GM12878 (cell line): ENCODE data around the gene C3orf33. TPM values are rescaled to one million over a fixed set of nuclear protein-coding genes. Genes with fewer than 3 reads are reported as not detected.
A peak's percentile ranks its signal among the peaks of the same experiment; 100 is the strongest.
"Not testable (repeated sequence)": the region's sequence is repeated elsewhere in the genome, so short reads cannot be mapped to it uniquely, and the experiment has no call there.

Experiments
- ATAC-seq: fragments of 200-7000 bp; cut with Tn5 transposase; 3 replicates; pipeline ENCODE4 v1.9.1; 2020; ENCODE audit warnings: mild to moderate bottlenecking, moderate library complexity
- BruUV-seq: library from RNA; stranded (reverse); fragments of 400-500 nt; replicated peaks from 2 replicates; lab custom pipeline; 2021; lab: Mats Ljungman, UMichigan
- CTCF ChIA-PET: fragments of 300-600 bp; sonication (Branson Sonifier 250); formaldehyde crosslinking; extraction: SDS; loops from one replicate; lab custom pipeline; 2021; ENCODE audit warnings: inconsistent platforms; lab: Yijun Ruan, JAX
- POLR2A ChIA-PET: fragments of 350-600 bp; formaldehyde crosslinking; extraction: SDS; loops from one replicate; lab custom pipeline; 2021; ENCODE audit warnings: inconsistent platforms; lab: Charles Lee
- RAD21 ChIA-PET: fragments of 300-600 bp; sonication (Branson Sonifier 250); formaldehyde crosslinking; loops from one replicate; lab custom pipeline; 2023; ENCODE audit warnings: antibody characterized with exemption; ENCODE audit not compliant: unreplicated experiment; lab: Charles Lee
- SMC1A ChIA-PET: fragments of 300-600 bp; sonication (Branson Sonifier 250); formaldehyde crosslinking; loops from one replicate; lab custom pipeline; 2023; ENCODE audit not compliant: unreplicated experiment, uncharacterized antibody; lab: Charles Lee
- DNase-seq: peaks from one replicate; pipeline ENCODE4 v3.0.0-alpha.2; 2011; ENCODE audit warnings: low read depth, low spot score
- FAIRE-seq: peaks from 3 replicates; lab custom pipeline; 2011; peaks lifted over from hg19 to GRCh38; lab: Jason Lieb, UNC
- H2AFZ ChIP-seq: 2 replicates; pipeline ENCODE4 v1.6.0; 2011; ENCODE audit warnings: low read depth, low read length, control low read depth; ENCODE audit not compliant: control insufficient read depth
- H3K27ac ChIP-seq: 2 replicates; pipeline ENCODE4 v1.5.1; 2011; ENCODE audit warnings: control low read depth; ENCODE audit not compliant: control insufficient read depth, insufficient read depth
- H3K27me3 ChIP-seq, 2 experiments: replicated peaks in 1 of 2; 2 replicates each; pipeline versions ENCODE4 v1.6.0 to v1.6.1; 2011; ENCODE audit warnings: low read length in 1 of 2; ENCODE audit not compliant: control insufficient read depth in 2 of 2, insufficient read depth in 2 of 2
- H3K36me3 ChIP-seq, 2 experiments: 2 replicates each; pipeline ENCODE4 v1.5.1; 2011; ENCODE audit warnings: low read length in 1 of 2; ENCODE audit not compliant: control insufficient read depth in 2 of 2, insufficient read depth in 2 of 2
- H3K4me1 ChIP-seq: 2 replicates; pipeline ENCODE4 v1.6.1; 2011; ENCODE audit warnings: mild to moderate bottlenecking, low read length, moderate library complexity, mixed read lengths; ENCODE audit not compliant: control insufficient read depth, insufficient read depth
- H3K4me2 ChIP-seq: 2 replicates; pipeline ENCODE4 v1.6.0; 2011; ENCODE audit warnings: control low read depth; ENCODE audit not compliant: control insufficient read depth, insufficient read depth
- H3K4me3 ChIP-seq: fragments of 200-600 bp; sonication (generic); 2 replicates; pipeline ENCODE4 v1.5.1; 2016
- H3K79me2 ChIP-seq: 2 replicates; pipeline ENCODE4 v1.6.0; 2011; ENCODE audit warnings: low read length; ENCODE audit not compliant: control insufficient read depth, insufficient read depth
- H3K9ac ChIP-seq: 2 replicates; pipeline ENCODE4 v1.8.0; 2011; ENCODE audit warnings: low read length, control low read depth, mixed read lengths; ENCODE audit not compliant: control insufficient read depth, insufficient read depth
- H3K9me3 ChIP-seq: replicated peaks from 3 replicates; pipeline ENCODE4 v1.5.1; 2011; ENCODE audit warnings: mild to moderate bottlenecking, low read length; ENCODE audit not compliant: control insufficient read depth, insufficient read depth
- H4K20me1 ChIP-seq: 2 replicates; pipeline ENCODE4 v1.6.0; 2011; ENCODE audit not compliant: control insufficient read depth, insufficient read depth
- DPF2 ChIP-seq: fragments of 450-650 bp; IDR thresholded peaks from 2 replicates; pipeline ENCODE4 v1.6.1; 2017; ENCODE audit warnings: mild to moderate bottlenecking
- GABPA ChIP-seq: IDR thresholded peaks from 2 replicates; pipeline ENCODE4 v1.6.1; 2014; ENCODE audit warnings: antibody characterized with exemption, low read depth, mild to moderate bottlenecking, inconsistent platforms
- IRF3 ChIP-seq: fragments of 450-650 bp; IDR thresholded peaks from 2 replicates; pipeline ENCODE4 v1.6.1; 2014; ENCODE audit warnings: mild to moderate bottlenecking
- JUNB ChIP-seq: IDR thresholded peaks from 2 replicates; pipeline ENCODE4 v1.6.1; 2016; ENCODE audit warnings: antibody characterized with exemption, mild to moderate bottlenecking
- MEF2A ChIP-seq: IDR thresholded peaks from 2 replicates; pipeline ENCODE4 v1.6.1; 2011; ENCODE audit warnings: low read depth, mild to moderate bottlenecking, low read length, moderate library complexity; ENCODE audit not compliant: insufficient read depth
- POU2F2 ChIP-seq: IDR thresholded peaks from 3 replicates; pipeline ENCODE4 v1.6.1; 2011; ENCODE audit warnings: low read depth, mild to moderate bottlenecking, low read length, borderline replicate concordance
- SMAD5 ChIP-seq: IDR thresholded peaks from 2 replicates; pipeline ENCODE4 v1.6.1; 2016; ENCODE audit warnings: antibody characterized with exemption, low read depth
- SP1 ChIP-seq: IDR thresholded peaks from one replicate; pipeline ENCODE4 v1.6.1; 2011; ENCODE audit warnings: low read depth, low read length
- STAT1 ChIP-seq: fragments of 450-650 bp; conservative IDR thresholded peaks from 2 replicates; pipeline ENCODE4 v1.6.1; 2014; ENCODE audit warnings: antibody characterized with exemption, mild to moderate bottlenecking
- SUPT20H ChIP-seq: IDR thresholded peaks from 2 replicates; pipeline ENCODE4 v1.6.1; 2011; ENCODE audit warnings: low read depth, mild to moderate bottlenecking, low read length, moderate library complexity, borderline replicate concordance; ENCODE audit not compliant: control insufficient read depth
- WGBS: methylation state at CpG from one replicate; pipeline ENCODE4 v1.1.6; 2016; ENCODE audit warnings: low lambda C conversion rate; ENCODE audit not compliant: insufficient replicate concordance, insufficient coverage; ENCODE audit errors: missing lambda C conversion rate; 5-methylcytosine and 5-hydroxymethylcytosine counted together
- in situ Hi-C: fragments of 300-500 bp; cut with MboI; formaldehyde crosslinking; loops from 9 replicates; pipeline ENCODE4 v1.14.3; 2018; ENCODE audit warnings: mixed read lengths
- intact Hi-C: fragments of 100-400 bp; cut with micrococcal nuclease; formaldehyde crosslinking; loops from one replicate; pipeline ENCODE4 v1.14.2; 2022; ENCODE audit not compliant: unreplicated experiment
- polyA plus RNA-seq, 11 experiments: library from polyadenylated mRNA; depleted of rRNA in 4 of 11; unstranded in 6 of 11; stranded (reverse) in 5 of 11; fragments of >200 nt; fragmentation: Nextera tagmentation in 4 of 11; fragmentation: Illumina TruSeq in 1 of 11; extraction: Ambion mirVana in 4 of 11; extraction: Trizol in 1 of 11; gene quantifications; 1 replicate in 1 of 11; 2 replicates in 10 of 11; pipeline versions ENCODE4 v1.2.1 to v1.2.3, GENCODE V29; 2011 to 2016; ENCODE audit warnings: inconsistent platforms in 2 of 11, missing spikeins in 2 of 11, low read depth in 1 of 11
- total RNA-seq, 4 experiments: library from RNA; depleted of rRNA in 3 of 4; stranded (reverse); fragments of >200 nt in 3 of 4; fragmentation: Illumina TruSeq in 1 of 4; extraction: Trizol in 1 of 4; gene quantifications; 2 replicates each; pipeline versions ENCODE4 v1.2.1 to v1.2.3, GENCODE V29; 2013 to 2021
- TF ChIP-seq, protein P1 (sequence below): fragments of 450-650 bp; IDR thresholded peaks from 2 replicates; pipeline ENCODE4 v1.6.1; 2017; ENCODE audit warnings: low read depth, mild to moderate bottlenecking, moderate library complexity
- TF ChIP-seq, protein P2 (sequence below): fragments of 450-650 bp; IDR thresholded peaks from 2 replicates; pipeline ENCODE4 v1.6.1; 2017; ENCODE audit warnings: borderline replicate concordance

The C3orf33 gene
- total and polyA plus RNA-seq, 10 of the 15 experiments (the other 5 are each of a cell fraction or from before 2014, with no cell fraction given), result 0.35 to 1.7 (median 0.90) TPM

GRCh38 chr3:155852341-155852740, 46.3 kb upstream of the C3orf33 start:
- H2AFZ ChIP-seq, result no peak overlapping the region
- H3K79me2 ChIP-seq, result peaks cover 65% of the 10 kb centered on the region
- BruUV-seq, result no TSS peak
- ChIA-PET POLR2A (interaction anchor here (0.5 to 2.6 kb wide), 3 partner anchors 9 to 27 kb away, joined by 3 to 22 read pairs (median 20); partner anchors contain the start of gene GMPS), RAD21 (interaction anchor here (1.3 to 3.0 kb wide), 4 partner anchors 9 to 46 kb away, joined by 5 to 21 read pairs (median 16); partner anchors contain the start of genes C3orf33 and GMPS), SMC1A (interaction anchor here (1.0 to 2.4 kb wide), 10 partner anchors 9 to 46 kb away, joined by 3 to 23 read pairs (median 4); partner anchors contain the start of gene C3orf33), CTCF (interaction anchor here (0.7 to 5.7 kb wide), 4 partner anchors 9 to 46 kb away, joined by 3 to 52 read pairs (median 6); partner anchors contain the start of gene C3orf33)
- TF ChIP-seq SUPT20H (no peak), IRF3 (no peak), SMAD5 (no peak), JUNB (no peak), SP1 (no peak), POU2F2 (no peak), MEF2A (no peak), STAT1 (no peak), GABPA (no peak), DPF2 (no peak)
- TF ChIP-seq, protein P1, sequence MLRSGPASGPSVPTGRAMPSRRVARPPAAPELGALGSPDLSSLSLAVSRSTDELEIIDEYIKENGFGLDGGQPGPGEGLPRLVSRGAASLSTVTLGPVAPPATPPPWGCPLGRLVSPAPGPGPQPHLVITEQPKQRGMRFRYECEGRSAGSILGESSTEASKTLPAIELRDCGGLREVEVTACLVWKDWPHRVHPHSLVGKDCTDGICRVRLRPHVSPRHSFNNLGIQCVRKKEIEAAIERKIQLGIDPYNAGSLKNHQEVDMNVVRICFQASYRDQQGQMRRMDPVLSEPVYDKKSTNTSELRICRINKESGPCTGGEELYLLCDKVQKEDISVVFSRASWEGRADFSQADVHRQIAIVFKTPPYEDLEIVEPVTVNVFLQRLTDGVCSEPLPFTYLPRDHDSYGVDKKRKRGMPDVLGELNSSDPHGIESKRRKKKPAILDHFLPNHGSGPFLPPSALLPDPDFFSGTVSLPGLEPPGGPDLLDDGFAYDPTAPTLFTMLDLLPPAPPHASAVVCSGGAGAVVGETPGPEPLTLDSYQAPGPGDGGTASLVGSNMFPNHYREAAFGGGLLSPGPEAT, result no peak
- TF ChIP-seq, protein P2, sequence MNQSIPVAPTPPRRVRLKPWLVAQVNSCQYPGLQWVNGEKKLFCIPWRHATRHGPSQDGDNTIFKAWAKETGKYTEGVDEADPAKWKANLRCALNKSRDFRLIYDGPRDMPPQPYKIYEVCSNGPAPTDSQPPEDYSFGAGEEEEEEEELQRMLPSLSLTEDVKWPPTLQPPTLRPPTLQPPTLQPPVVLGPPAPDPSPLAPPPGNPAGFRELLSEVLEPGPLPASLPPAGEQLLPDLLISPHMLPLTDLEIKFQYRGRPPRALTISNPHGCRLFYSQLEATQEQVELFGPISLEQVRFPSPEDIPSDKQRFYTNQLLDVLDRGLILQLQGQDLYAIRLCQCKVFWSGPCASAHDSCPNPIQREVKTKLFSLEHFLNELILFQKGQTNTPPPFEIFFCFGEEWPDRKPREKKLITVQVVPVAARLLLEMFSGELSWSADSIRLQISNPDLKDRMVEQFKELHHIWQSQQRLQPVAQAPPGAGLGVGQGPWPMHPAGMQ, result no peak
- ATAC-seq (no peak), FAIRE-seq (no peak), DNase-seq (no peak)
- H3K4me2 ChIP-seq, result peak overlapping the region; percentile 95
- H3K9me3 ChIP-seq, result no peaks in the 10 kb centered on the region; the same call in 2 of the 3 replicates
- H3K4me3 ChIP-seq, result peak overlapping the region; percentile 84
- H3K27ac ChIP-seq, result peak overlapping the region; percentile 84; the same call in 1 of the 2 replicates
- no peaks in the 10 kb centered on the region for H3K27me3 ChIP-seq
- peak overlapping the region; percentile 88 for H3K9ac ChIP-seq
- peaks cover 0 to 6% of the 10 kb centered on the region in 2 experiments; a peak in 1 of 4 replicates for H3K36me3 ChIP-seq
- in situ Hi-C loops (no loop called here), intact Hi-C loops (loop anchor here (5.0 kb wide), 1 partner anchor 100 kb away; no protein-coding TSS in a partner anchor)
- H4K20me1 ChIP-seq, result no peaks in the 10 kb centered on the region
- no peaks in the 10 kb centered on the region for H3K4me1 ChIP-seq
- WGBS, result 0% methylated on average over 2 of the region's 2 CpGs

DNA sequence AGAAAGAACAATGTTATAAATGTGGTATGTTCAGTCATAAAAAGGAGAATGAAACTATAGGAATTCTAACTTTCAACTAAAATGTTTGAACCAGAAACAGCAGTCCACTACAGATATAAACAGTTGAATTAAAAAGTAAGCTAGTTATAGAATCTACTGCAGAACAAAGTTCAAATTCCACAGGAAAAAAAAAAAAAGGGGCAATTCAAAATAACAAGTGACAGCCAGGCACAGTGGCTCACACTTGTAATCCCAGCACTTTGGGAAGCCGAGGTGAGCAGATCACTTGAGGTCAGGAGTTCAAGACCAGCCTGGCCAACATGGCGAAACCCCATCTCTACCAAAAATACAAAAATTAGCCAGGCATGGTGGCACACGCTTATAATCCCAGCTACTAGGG, 43.3 kb upstream of the C3orf33 start:
- WGBS, result 95% methylated on average over 3 of the region's 3 CpGs
- ATAC-seq, H3K36me3 ChIP-seq, H3K27ac ChIP-seq, H3K9ac ChIP-seq, H2AFZ ChIP-seq, intact Hi-C loops, DNase-seq, FAIRE-seq, BruUV-seq, H4K20me1 ChIP-seq, H3K9me3 ChIP-seq, H3K4me1 ChIP-seq, in situ Hi-C loops, H3K27me3 ChIP-seq: not testable (repeated sequence)
- ChIA-PET CTCF (interaction anchor here (5.7 kb wide), 1 partner anchor 43 kb away, joined by 52 read pairs; the partner anchor contains the start of gene C3orf33), POLR2A (interaction anchor here (0.5 to 1.7 kb wide), 3 partner anchors 20 to 349 kb away, joined by 4 to 5 read pairs (median 5); no protein-coding TSS in a partner anchor), RAD21 (interaction anchor here (0.7 to 2.2 kb wide), 3 partner anchors 20 to 44 kb away, joined by 3 to 8 read pairs (median 3); partner anchors contain the start of gene C3orf33), SMC1A (interaction anchor here (0.7 to 1.6 kb wide), 8 partner anchors 8 to 43 kb away, joined by 3 to 6 read pairs (median 3); partner anchors contain the start of gene C3orf33)
- H3K4me2 ChIP-seq, result peak overlapping the region; percentile 53; the same call in 1 of the 2 replicates
- H3K79me2 ChIP-seq, result peaks cover 84% of the 10 kb centered on the region
- H3K4me3 ChIP-seq, result peak overlapping the region; percentile 51
